H1 (cell line): ENCODE results near the gene SPACA7. TPM values are rescaled to one million over a fixed set of nuclear protein-coding genes. Genes with fewer than 3 reads are reported as not detected.

ENCODE experiments used
- CTCF ChIA-PET: fragments of 300-600 bp; sonication (Branson Sonifier 250); formaldehyde crosslinking; loops from one replicate; lab custom pipeline; 2021; ENCODE audit not compliant: partially characterized antibody; lab: Charles Lee
- POLR2A ChIA-PET: fragments of 300-600 bp; sonication (Branson Sonifier 250); formaldehyde crosslinking; loops from one replicate; lab custom pipeline; 2021; ENCODE audit warnings: inconsistent platforms; ENCODE audit not compliant: partially characterized antibody; lab: Charles Lee
- DNase-seq, 2 experiments: peaks; one replicate each; pipeline versions ENCODE4 v3.0.0 to v3.0.0-alpha.2; 2010 to 2022; ENCODE audit warnings: low spot score in 2 of 2, low read depth in 1 of 2, mixed read lengths in 1 of 2
- FAIRE-seq: peaks from 2 replicates; lab custom pipeline; 2011; peaks lifted over from hg19 to GRCh38; lab: Jason Lieb, UNC
- H2AFZ ChIP-seq: 2 replicates; pipeline ENCODE4 v1.8.1; 2012; ENCODE audit warnings: low read length, inconsistent platforms
- H2AK5ac ChIP-seq: 2 replicates; pipeline ENCODE4 v1.6.1; 2013; ENCODE audit warnings: low read depth, low read length
- H2BK120ac ChIP-seq: replicated peaks from 2 replicates; pipeline ENCODE3; 2013; ENCODE audit warnings: low read depth, low read length, inconsistent platforms
- H2BK12ac ChIP-seq: 2 replicates; pipeline ENCODE4 v1.6.1; 2013; ENCODE audit warnings: low read depth, low read length
- H2BK15ac ChIP-seq: 2 replicates; pipeline ENCODE4 v1.6.1; 2013; ENCODE audit warnings: low read length
- H2BK20ac ChIP-seq: 2 replicates; pipeline ENCODE4 v1.6.1; 2013; ENCODE audit warnings: low read length
- H2BK5ac ChIP-seq: 2 replicates; pipeline ENCODE4 v1.6.1; 2013; ENCODE audit warnings: low read depth, low read length
- H3K14ac ChIP-seq: 2 replicates; pipeline ENCODE4 v1.6.1; 2013; ENCODE audit warnings: inconsistent platforms; ENCODE audit not compliant: insufficient read length
- H3K18ac ChIP-seq: 2 replicates; pipeline ENCODE4 v1.6.1; 2013; ENCODE audit warnings: low read length; ENCODE audit errors: extremely low read depth
- H3K23ac ChIP-seq: 2 replicates; pipeline ENCODE4 v1.6.1; 2013; ENCODE audit warnings: inconsistent platforms; ENCODE audit not compliant: insufficient read length
- H3K23me2 ChIP-seq: 2 replicates; pipeline ENCODE4 v1.6.1; 2013; ENCODE audit warnings: low read depth, low read length
- H3K27ac ChIP-seq: 2 replicates; pipeline ENCODE4 v1.6.1; 2011; ENCODE audit warnings: low read depth, low read length, inconsistent platforms
- H3K27me3 ChIP-seq, 4 experiments: replicated peaks in 1 of 4; 1 replicate in 1 of 4; 2 replicates in 3 of 4; pipeline versions ENCODE4 v1.6.1 to v1.8.1; 2011 to 2013; ENCODE audit warnings: low read length in 3 of 4, mild to moderate bottlenecking in 3 of 4, inconsistent platforms in 2 of 4, mixed read lengths in 2 of 4, moderate library complexity in 1 of 4; ENCODE audit not compliant: control insufficient read depth in 3 of 4, insufficient read depth in 3 of 4; ENCODE audit errors: extremely low read depth in 1 of 4
- H3K36me3 ChIP-seq, 4 experiments: 2 replicates each; pipeline versions ENCODE4 v1.6.1 to v1.8.1; 2011 to 2013; ENCODE audit warnings: mild to moderate bottlenecking in 4 of 4, low read length in 3 of 4, moderate library complexity in 2 of 4, control low read depth in 1 of 4, inconsistent platforms in 1 of 4; ENCODE audit not compliant: insufficient read depth in 4 of 4, control insufficient read depth in 2 of 4
- H3K4ac ChIP-seq: replicated peaks from 2 replicates; pipeline ENCODE3; 2013; ENCODE audit warnings: low read length, low read depth, mixed read lengths, inconsistent platforms; ENCODE audit not compliant: insufficient read length
- H3K4me1 ChIP-seq, 4 experiments: replicated peaks in 1 of 4; 1 replicate in 1 of 4; 2 replicates in 3 of 4; pipeline versions ENCODE4 v1.6.1 to v1.8.1; 2011 to 2013; ENCODE audit warnings: low read length in 3 of 4, inconsistent platforms in 2 of 4, mixed read lengths in 1 of 4; ENCODE audit not compliant: insufficient read depth in 4 of 4, control insufficient read depth in 3 of 4
- H3K4me2 ChIP-seq, 2 experiments: 2 replicates each; pipeline versions ENCODE4 v1.6.1 to v1.8.1; 2011 to 2013; ENCODE audit warnings: low read depth in 2 of 2, low read length in 2 of 2, control low read depth in 1 of 2, inconsistent platforms in 1 of 2, mild to moderate bottlenecking in 1 of 2; ENCODE audit not compliant: insufficient read depth in 1 of 2
- H3K4me3 ChIP-seq, 4 experiments: fragments of 200-600, 300-600 bp in 1 of 4; sonication (generic), shearing (Covaris generic), sonication (Bioruptor Twin) in 1 of 4; 2 replicates each; pipeline versions ENCODE4 v1.5.1 to v1.8.1; 2011 to 2016; ENCODE audit warnings: low read length in 4 of 4, low read depth in 3 of 4, control low read depth in 2 of 4, inconsistent platforms in 2 of 4, mild to moderate bottlenecking in 2 of 4, mixed read lengths in 1 of 4, moderate library complexity in 1 of 4; ENCODE audit not compliant: insufficient read depth in 2 of 4; ENCODE audit errors: extremely low read depth in 1 of 4
- H3K56ac ChIP-seq: replicated peaks from 2 replicates; pipeline ENCODE3; 2013; ENCODE audit warnings: low read depth, mild to moderate bottlenecking, mixed read lengths, low read length, inconsistent platforms; ENCODE audit not compliant: insufficient read length
- H3K79me1 ChIP-seq: 2 replicates; pipeline ENCODE4 v1.6.1; 2013; ENCODE audit warnings: low read depth, low read length, control low read depth
- H3K79me2 ChIP-seq, 2 experiments: 2 replicates each; pipeline versions ENCODE4 v1.6.1 to v1.8.1; 2012 to 2013; ENCODE audit warnings: low read length in 2 of 2, mild to moderate bottlenecking in 2 of 2, inconsistent platforms in 1 of 2; ENCODE audit not compliant: insufficient read depth in 2 of 2, control insufficient read depth in 1 of 2
- H3K9ac ChIP-seq, 4 experiments: replicated peaks in 1 of 4; 1 replicate in 1 of 4; 2 replicates in 3 of 4; pipeline versions ENCODE4 v1.6.1 to v1.8.1; 2011 to 2013; ENCODE audit warnings: low read depth in 3 of 4, low read length in 3 of 4, control low read depth in 2 of 4, mild to moderate bottlenecking in 2 of 4, moderate library complexity in 2 of 4, inconsistent platforms in 1 of 4; ENCODE audit errors: extremely low read depth in 1 of 4
- H3K9me3 ChIP-seq, 2 experiments: 2 replicates each; pipeline versions ENCODE4 v1.6.1 to v1.8.1; 2012 to 2013; ENCODE audit warnings: mild to moderate bottlenecking in 2 of 2, moderate library complexity in 2 of 2, control low read depth in 1 of 2, inconsistent platforms in 1 of 2, low read depth in 1 of 2, low read length in 1 of 2, mixed read lengths in 1 of 2; ENCODE audit not compliant: insufficient read depth in 2 of 2
- H4K20me1 ChIP-seq, 2 experiments: replicated peaks in 1 of 2; 2 replicates each; pipeline versions ENCODE3 to v1.8.1; 2011 to 2013; ENCODE audit warnings: inconsistent platforms in 2 of 2, low read length in 2 of 2, mild to moderate bottlenecking in 1 of 2; ENCODE audit not compliant: insufficient read depth in 2 of 2, control insufficient read depth in 1 of 2
- H4K5ac ChIP-seq: 2 replicates; pipeline ENCODE4 v1.6.1; 2013; ENCODE audit warnings: low read length, low read depth, mixed read lengths, inconsistent platforms; ENCODE audit not compliant: insufficient read length
- H4K8ac ChIP-seq: 2 replicates; pipeline ENCODE4 v1.8.0; 2013; ENCODE audit warnings: mild to moderate bottlenecking, moderate library complexity, low read length, inconsistent platforms; ENCODE audit not compliant: insufficient read depth; ENCODE audit errors: extremely low read depth
- H4K91ac ChIP-seq: replicated peaks from 2 replicates; pipeline ENCODE3; 2013; ENCODE audit warnings: low read length, mixed read lengths, inconsistent platforms; ENCODE audit not compliant: insufficient read length
- HDAC6 ChIP-seq: IDR thresholded peaks from one replicate; pipeline ENCODE4 v1.7.1; 2012; ENCODE audit warnings: low read depth, mild to moderate bottlenecking, inconsistent platforms, low read length, moderate library complexity
- RAD21 ChIP-seq, 2 experiments: IDR thresholded peaks in 1 of 2; conservative IDR thresholded peaks in 1 of 2; 2 replicates each; pipeline ENCODE4 v1.6.1; 2011; ENCODE audit warnings: low read depth in 2 of 2, low read length in 2 of 2, improper control_type of control experiment in 1 of 2, inconsistent platforms in 1 of 2, mild to moderate bottlenecking in 1 of 2, moderate library complexity in 1 of 2
- TBP ChIP-seq: IDR thresholded peaks from 2 replicates; pipeline ENCODE4 v1.6.1; 2011; ENCODE audit warnings: low read depth, low read length, improper control_type of control experiment
- WGBS, 2 experiments: shearing (Covaris generic) in 1 of 2; methylation state at CpG; one replicate each; pipeline versions ENCODE4 v1.1.6 to v1.1.7; 2013 to 2015; ENCODE audit warnings: low lambda C conversion rate in 2 of 2, mixed read lengths in 2 of 2, inconsistent platforms in 1 of 2, low coverage in 1 of 2, missing lambda C conversion rate in 1 of 2; ENCODE audit not compliant: insufficient replicate concordance in 2 of 2, insufficient coverage in 1 of 2, insufficient read length in 1 of 2; ENCODE audit errors: extremely low coverage in 1 of 2, missing lambda C conversion rate in 1 of 2; 5-methylcytosine and 5-hydroxymethylcytosine counted together
- polyA plus RNA-seq, 7 experiments: library from polyadenylated mRNA; depleted of rRNA in 3 of 7; stranded (reverse) in 5 of 7; unstranded in 2 of 7; fragments of >200 nt in 5 of 7; fragments of 200-250 nt in 2 of 7; gene quantifications; 1 replicate in 5 of 7; 2 replicates in 1 of 7; 4 replicates in 1 of 7; pipeline versions ENCODE4 v1.2.1 to v1.2.3, GENCODE V29; 2011 to 2013; ENCODE audit warnings: missing spikeins in 2 of 7, mixed read lengths in 2 of 7
- total RNA-seq: library from RNA; stranded (reverse); fragmentation: NEBNext Ultra II Directional; extraction: Animal tissue kit (Norgen Biotek cat#: 25700); gene quantifications from 2 replicates; pipeline ENCODE4 v1.2.1, GENCODE V29; 2021

Gene SPACA7
- total and polyA plus RNA-seq, 2 of the 8 experiments (the other 6 are each of a cell fraction or from before 2014, with no cell fraction given) = not detected

DNA sequence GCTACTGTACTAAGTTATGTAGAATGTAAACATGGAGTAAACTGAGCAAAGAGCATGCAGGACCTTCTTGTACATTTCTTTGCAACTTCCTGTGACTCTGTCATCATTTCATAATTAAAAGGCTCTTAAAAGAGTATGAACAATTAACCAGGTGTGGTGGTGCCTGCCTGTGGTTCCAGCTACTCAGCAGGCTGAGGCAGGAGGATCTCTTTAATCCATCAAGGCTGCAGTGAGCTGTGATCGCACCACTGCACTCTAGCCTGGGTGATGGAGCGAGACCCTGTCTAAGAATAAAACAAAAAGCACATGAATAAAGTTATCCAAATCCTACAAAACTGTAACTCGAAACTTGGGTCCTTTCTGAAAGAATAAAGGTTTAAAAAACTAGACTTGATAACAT is 5.8 kb upstream of the SPACA7 start:
- no peak overlapping the region for H3K4ac ChIP-seq
- no peak overlapping the region for H4K91ac ChIP-seq
- H3K14ac ChIP-seq = no peak overlapping the region
- H3K56ac ChIP-seq = no peak overlapping the region
- H3K9me3 ChIP-seq = peaks cover 0 to 2% of the 10 kb centered on the region in 2 experiments; a peak in 1 of 4 replicates
- H2BK12ac ChIP-seq = no peak overlapping the region
- H3K4me3 ChIP-seq = no peak overlapping the region
- no peak overlapping the region for H3K18ac ChIP-seq
- WGBS, 2 experiments = 83% methylated on average over 3 of the region's 3 CpGs; no CpG with 5 or more reads in 1 of the 2 experiments
- H3K27me3 ChIP-seq = no peaks in the 10 kb centered on the region; a peak in 1 of 7 replicates
- H4K8ac ChIP-seq = no peak overlapping the region
- H2AFZ ChIP-seq = no peak overlapping the region
- H3K79me2 ChIP-seq = no peaks in the 10 kb centered on the region
- no peaks in the 10 kb centered on the region for H3K36me3 ChIP-seq
- no peak overlapping the region for H4K5ac ChIP-seq
- no peak overlapping the region for H2BK20ac ChIP-seq
- H2BK120ac ChIP-seq = no peak overlapping the region
- no peaks in the 10 kb centered on the region for H3K23me2 ChIP-seq
- no peaks in the 10 kb centered on the region for H3K79me1 ChIP-seq
- FAIRE-seq = no peak
- no peak overlapping the region for H3K4me2 ChIP-seq
- no peak overlapping the region for H3K23ac ChIP-seq
- no peak overlapping the region for H3K9ac ChIP-seq
- no peak for TF ChIP-seq HDAC6
- no peak for TF ChIP-seq RAD21 (IDR thresholded peaks at IDR 0.05 in 1 of 2, conservative IDR thresholded peaks at IDR 0.05 in 1 of 2; ENCODE audit: low read depth in 2 of 2, low read length in 2 of 2)
- no peak for TF ChIP-seq TBP
- TF ChIP-seq, all 59 proteins: peak for 0
- no peaks in the 10 kb centered on the region; a peak in 1 of 7 replicates for H3K4me1 ChIP-seq
- no peak overlapping the region for H2BK15ac ChIP-seq
- H4K20me1 ChIP-seq = no peaks in the 10 kb centered on the region
- ChIA-PET POLR2A (no interaction called here), CTCF (interaction anchor here (1.5 kb wide), 1 partner anchor 23 kb away, joined by 5 read pairs; no protein-coding TSS in a partner anchor)
- H2AK5ac ChIP-seq = no peak overlapping the region
- H3K27ac ChIP-seq = no peak overlapping the region
- H2BK5ac ChIP-seq = no peak overlapping the region
- DNase-seq = no peak
